ENCODE results near the gene CNR1.

- no peak for TF ChIP-seq POLR2A (IDR thresholded peaks at IDR 0.05)
- TF ChIP-seq, protein P1, sequence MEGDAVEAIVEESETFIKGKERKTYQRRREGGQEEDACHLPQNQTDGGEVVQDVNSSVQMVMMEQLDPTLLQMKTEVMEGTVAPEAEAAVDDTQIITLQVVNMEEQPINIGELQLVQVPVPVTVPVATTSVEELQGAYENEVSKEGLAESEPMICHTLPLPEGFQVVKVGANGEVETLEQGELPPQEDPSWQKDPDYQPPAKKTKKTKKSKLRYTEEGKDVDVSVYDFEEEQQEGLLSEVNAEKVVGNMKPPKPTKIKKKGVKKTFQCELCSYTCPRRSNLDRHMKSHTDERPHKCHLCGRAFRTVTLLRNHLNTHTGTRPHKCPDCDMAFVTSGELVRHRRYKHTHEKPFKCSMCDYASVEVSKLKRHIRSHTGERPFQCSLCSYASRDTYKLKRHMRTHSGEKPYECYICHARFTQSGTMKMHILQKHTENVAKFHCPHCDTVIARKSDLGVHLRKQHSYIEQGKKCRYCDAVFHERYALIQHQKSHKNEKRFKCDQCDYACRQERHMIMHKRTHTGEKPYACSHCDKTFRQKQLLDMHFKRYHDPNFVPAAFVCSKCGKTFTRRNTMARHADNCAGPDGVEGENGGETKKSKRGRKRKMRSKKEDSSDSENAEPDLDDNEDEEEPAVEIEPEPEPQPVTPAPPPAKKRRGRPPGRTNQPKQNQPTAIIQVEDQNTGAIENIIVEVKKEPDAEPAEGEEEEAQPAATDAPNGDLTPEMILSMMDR (IDR thresholded peaks at IDR 0.05) = no peak
These were observed 8.8 kb upstream of the CNR1 start for GRCh38 chr6:88174906-88175305.

Data from esophagus squamous epithelium (tissue), 4 donors.